GM23248 (cell line): ENCODE data around the gene RTKN2.

Experiments used
- EZH2 ChIP-seq: fragments of 200-600 bp; sonication (generic); IDR thresholded peaks from 2 replicates; pipeline ENCODE4 v1.6.1; 2018; ENCODE audit warnings: antibody characterized with exemption, mild to moderate bottlenecking; ENCODE audit not compliant: insufficient read depth, poor library complexity, severe bottlenecking
- EZH2phosphoT487 ChIP-seq: fragments of 200-600 bp; sonication (generic); IDR thresholded peaks from 2 replicates; pipeline ENCODE4 v1.6.1; 2018; ENCODE audit warnings: antibody characterized with exemption, moderate library complexity, mild to moderate bottlenecking, low read depth; ENCODE audit not compliant: insufficient read depth

- TF ChIP-seq EZH2phosphoT487: no peak
- TF ChIP-seq EZH2: no peak
These were observed 90.1 kb downstream of the RTKN2 start for GRCh38 chr10:62178568-62178967.
